IMR-90 (cell line): ENCODE data around the gene UNC119. TPM values are rescaled to one million over a fixed set of nuclear protein-coding genes. Genes with fewer than 3 reads are reported as not detected.
A peak's percentile ranks its signal among the peaks of the same experiment; 100 is the strongest.

Source experiments
- ATAC-seq: fragments of 200-7000 bp; cut with Tn5 transposase; 2 replicates; pipeline ENCODE4 v1.9.1; 2020; ENCODE audit warnings: low read depth, mild to moderate bottlenecking, moderate library complexity
- BruUV-seq: library from RNA; stranded (reverse); fragments of 400-500 nt; replicated peaks from 2 replicates; lab custom pipeline; 2021; lab: Mats Ljungman, UMichigan
- CTCF ChIA-PET: fragments of 300-600 bp; formaldehyde crosslinking; extraction: SDS; loops from one replicate; lab custom pipeline; 2021; ENCODE audit warnings: antibody characterized with exemption; lab: Yijun Ruan, JAX
- POLR2A ChIA-PET: fragments of 300-600 bp; sonication (Branson Sonifier 250); formaldehyde crosslinking; loops from one replicate; lab custom pipeline; 2022; ENCODE audit warnings: antibody characterized with exemption; ENCODE audit not compliant: unreplicated experiment; lab: Charles Lee
- DNase-seq: peaks from one replicate; pipeline ENCODE4 v3.0.0; 2013
- H2AFZ ChIP-seq: replicated peaks from 2 replicates; pipeline ENCODE3; 2013; ENCODE audit warnings: low read length, mild to moderate bottlenecking; ENCODE audit not compliant: poor library complexity
- H2AK5ac ChIP-seq: 2 replicates; pipeline ENCODE4 v1.6.1; 2013; ENCODE audit warnings: low read depth, low read length, inconsistent platforms
- H2AK9ac ChIP-seq: replicated peaks from 2 replicates; pipeline ENCODE3; 2013; ENCODE audit warnings: mild to moderate bottlenecking, low read depth, low read length, moderate library complexity; ENCODE audit not compliant: poor library complexity
- H2BK120ac ChIP-seq: 2 replicates; pipeline ENCODE4 v1.6.1; 2013; ENCODE audit warnings: low read depth, low read length, inconsistent platforms
- H2BK15ac ChIP-seq: 3 replicates; pipeline ENCODE4 v1.6.1; 2013; ENCODE audit warnings: low read depth, low read length, inconsistent platforms
- H2BK20ac ChIP-seq: 2 replicates; pipeline ENCODE4 v1.6.1; 2013; ENCODE audit warnings: low read depth, mild to moderate bottlenecking, inconsistent platforms, low read length, moderate library complexity
- H2BK5ac ChIP-seq: 2 replicates; pipeline ENCODE4 v1.6.1; 2013; ENCODE audit warnings: mild to moderate bottlenecking, low read depth, low read length, inconsistent platforms; ENCODE audit not compliant: poor library complexity, severe bottlenecking
- H3K14ac ChIP-seq: replicated peaks from 2 replicates; pipeline ENCODE4 v1.6.1; 2013; ENCODE audit warnings: low read depth, low read length, inconsistent platforms
- H3K18ac ChIP-seq: 2 replicates; pipeline ENCODE4 v1.6.1; 2013; ENCODE audit warnings: low read depth, low read length, control low read depth
- H3K23ac ChIP-seq: 2 replicates; pipeline ENCODE4 v1.6.1; 2013; ENCODE audit warnings: low read depth, low read length, inconsistent platforms
- H3K27ac ChIP-seq: 2 replicates; pipeline ENCODE4 v1.5.1; 2013; ENCODE audit warnings: mild to moderate bottlenecking, control low read depth, low read length; ENCODE audit not compliant: insufficient read depth
- H3K27me3 ChIP-seq: 2 replicates; pipeline ENCODE4 v1.6.1; 2013; ENCODE audit warnings: low read length; ENCODE audit not compliant: control insufficient read depth, insufficient read depth
- H3K36me3 ChIP-seq: 2 replicates; pipeline ENCODE4 v1.6.1; 2013; ENCODE audit warnings: low read length, mixed read lengths; ENCODE audit not compliant: control insufficient read depth, insufficient read depth
- H3K4ac ChIP-seq: 2 replicates; pipeline ENCODE4 v1.6.1; 2013; ENCODE audit warnings: low read depth, low read length, inconsistent platforms
- H3K4me1 ChIP-seq: 2 replicates; pipeline ENCODE4 v1.6.1; 2013; ENCODE audit warnings: low read length, mixed read lengths; ENCODE audit not compliant: control insufficient read depth, insufficient read depth
- H3K4me2 ChIP-seq: 2 replicates; pipeline ENCODE4 v1.6.1; 2013; ENCODE audit warnings: low read depth, mild to moderate bottlenecking, control low read depth, low read length, moderate library complexity
- H3K4me3 ChIP-seq: 2 replicates; pipeline ENCODE4 v1.5.1; 2013; ENCODE audit warnings: low read depth, mild to moderate bottlenecking, control low read depth, low read length, moderate library complexity; ENCODE audit not compliant: insufficient read depth
- H3K56ac ChIP-seq: 2 replicates; pipeline ENCODE4 v1.6.1; 2013; ENCODE audit warnings: low read length, inconsistent platforms; ENCODE audit not compliant: insufficient read depth; ENCODE audit errors: extremely low read depth
- H3K79me1 ChIP-seq, 2 experiments: 2 replicates each; pipeline ENCODE4 v1.6.1; 2013; ENCODE audit warnings: low read length in 2 of 2, inconsistent platforms in 1 of 2, low read depth in 1 of 2
- H3K9ac ChIP-seq: 2 replicates; pipeline ENCODE4 v1.6.1; 2013; ENCODE audit warnings: low read depth, low read length, control low read depth
- H3K9me1 ChIP-seq: 2 replicates; pipeline ENCODE4 v1.6.1; 2013; ENCODE audit warnings: low read length, inconsistent platforms; ENCODE audit not compliant: insufficient read depth
- H3K9me3 ChIP-seq: 2 replicates; pipeline ENCODE4 v1.6.1; 2013; ENCODE audit warnings: low read length; ENCODE audit not compliant: control insufficient read depth, insufficient read depth
- H4K20me1 ChIP-seq: 2 replicates; pipeline ENCODE4 v1.6.1; 2013; ENCODE audit warnings: low read length, inconsistent platforms; ENCODE audit not compliant: insufficient read depth
- H4K5ac ChIP-seq: 2 replicates; pipeline ENCODE4 v1.6.1; 2013; ENCODE audit warnings: mild to moderate bottlenecking, low read depth, low read length, control low read depth
- H4K8ac ChIP-seq, 2 experiments: 2 replicates each; pipeline ENCODE4 v1.6.1; 2013; ENCODE audit warnings: low read depth in 2 of 2, low read length in 2 of 2, control low read depth in 1 of 2, inconsistent platforms in 1 of 2
- H4K91ac ChIP-seq: 2 replicates; pipeline ENCODE4 v1.6.1; 2013; ENCODE audit warnings: low read depth, low read length, inconsistent platforms; ENCODE audit not compliant: insufficient read depth
- BHLHE40 ChIP-seq: fragments of 150-350 bp; IDR thresholded peaks from 2 replicates; pipeline ENCODE4 v1.6.1; 2016; ENCODE audit warnings: mild to moderate bottlenecking, low read depth, low read length
- CEBPB ChIP-seq: IDR thresholded peaks from 2 replicates; pipeline ENCODE4 v1.6.1; 2012; ENCODE audit warnings: low read depth, low read length, improper control_type of control experiment
- CTCF ChIP-seq: conservative IDR thresholded peaks from 2 replicates; pipeline ENCODE4 v1.5.1; 2012; ENCODE audit warnings: mild to moderate bottlenecking, low read depth, low read length, improper control_type of control experiment
- ELK1 ChIP-seq: fragments of 150-350 bp; IDR thresholded peaks from 2 replicates; pipeline ENCODE4 v1.6.1; 2016; ENCODE audit warnings: low read depth, mild to moderate bottlenecking, low read length, moderate library complexity, borderline replicate concordance
- MAFK ChIP-seq: IDR thresholded peaks from 2 replicates; pipeline ENCODE4 v1.6.1; 2012; ENCODE audit warnings: low read depth, low read length, improper control_type of control experiment
- RCOR1 ChIP-seq: IDR thresholded peaks from 2 replicates; pipeline ENCODE4 v1.6.1; 2012; ENCODE audit warnings: mild to moderate bottlenecking, low read length, improper control_type of control experiment; ENCODE audit not compliant: insufficient replicate concordance
- RFX5 ChIP-seq: IDR thresholded peaks from 2 replicates; pipeline ENCODE4 v1.8.0; 2012; ENCODE audit warnings: low read depth, mild to moderate bottlenecking, low read length, moderate library complexity
- USF2 ChIP-seq: fragments of 150-350 bp; IDR thresholded peaks from 2 replicates; pipeline ENCODE4 v1.6.1; 2017; ENCODE audit warnings: mild to moderate bottlenecking, antibody characterized with exemption, low read length, low read depth
- WGBS, 2 experiments: methylation state at CpG; one replicate each; pipeline versions ENCODE4 v1.1.5 to v1.1.7; 2013; ENCODE audit warnings: missing lambda C conversion rate in 2 of 2; ENCODE audit not compliant: insufficient read length in 1 of 2; ENCODE audit errors: extremely low coverage in 2 of 2; 5-methylcytosine and 5-hydroxymethylcytosine counted together
- dilution Hi-C: fragments of 300-500 bp; cut with HindIII; formaldehyde crosslinking; loops from one replicate; pipeline ENCODE4 v1.14.3; 2018; ENCODE audit warnings: low sequenced_read_pairs; ENCODE audit not compliant: unreplicated experiment
- in situ Hi-C: fragments of 300-500 bp; cut with MboI; formaldehyde crosslinking; loops from 3 replicates; pipeline ENCODE4 v1.14.3; 2019; ENCODE audit warnings: low sequenced_read_pairs, inconsistent platforms, mixed read lengths
- intact Hi-C: fragments of 100-400 bp; cut with micrococcal nuclease; formaldehyde crosslinking; loops from 2 replicates; pipeline ENCODE4 v1.10.0; 2022
- polyA plus RNA-seq, 3 experiments: library from polyadenylated mRNA; depleted of rRNA; stranded (reverse); fragments of >200 nt; gene quantifications; 2 replicates each; pipeline ENCODE4 v1.2.3, GENCODE V29; 2012; ENCODE audit warnings: low replicate concordance in 1 of 3
- total RNA-seq: library from RNA; depleted of rRNA; stranded (reverse); fragments of >200 nt; gene quantifications from 2 replicates; pipeline ENCODE4 v1.2.3, GENCODE V29; 2012

Gene UNC119
- total and polyA plus RNA-seq, 2 of the 4 experiments (the other 2 are of a cell fraction) = 22.4 to 57.4 TPM

- no peaks in the 10 kb centered on the region for H3K4me1 ChIP-seq
- no peaks in the 10 kb centered on the region for H3K27me3 ChIP-seq
- intact Hi-C loops = no loop called here
- H3K27ac ChIP-seq = no peak overlapping the region
- no peak overlapping the region for H3K14ac ChIP-seq
- ATAC-seq (no peak), DNase-seq (no peak)
- no peak overlapping the region for H3K23ac ChIP-seq
- no peak overlapping the region for H3K4ac ChIP-seq
- no peak overlapping the region for H2BK20ac ChIP-seq
- WGBS, 2 experiments = no CpG with 5 or more reads among the region's 2 CpGs
- H2BK120ac ChIP-seq = no peak overlapping the region
- no peaks in the 10 kb centered on the region for H3K9me1 ChIP-seq
- no peaks in the 10 kb centered on the region for H4K20me1 ChIP-seq
- in situ Hi-C loops = no loop called here
- H3K36me3 ChIP-seq = peaks cover 31% of the 10 kb centered on the region
- H3K4me3 ChIP-seq = no peak overlapping the region
- no peak overlapping the region for H2AK5ac ChIP-seq
- H3K4me2 ChIP-seq = no peak overlapping the region
- H3K9ac ChIP-seq = no peak overlapping the region
- no peak overlapping the region for H2BK15ac ChIP-seq
- CTCF ChIA-PET = no interaction called here
- no peak overlapping the region for H3K18ac ChIP-seq
- H2AK9ac ChIP-seq = no peak overlapping the region
- TF ChIP-seq MAFK = peak; percentile 54
- no peak for TF ChIP-seq CEBPB
- TF ChIP-seq CTCF = no peak
- TF ChIP-seq ELK1 = no peak
- TF ChIP-seq RFX5 = no peak
- no peak for TF ChIP-seq RCOR1
- TF ChIP-seq USF2 = no peak
- no peak for TF ChIP-seq BHLHE40
- peaks cover 3 to 10% of the 10 kb centered on the region in 2 experiments; a peak in 3 of 4 replicates for H3K79me1 ChIP-seq
- no peak overlapping the region for H4K8ac ChIP-seq
- no peak overlapping the region for H2BK5ac ChIP-seq
- H3K56ac ChIP-seq = no peak overlapping the region
- H2AFZ ChIP-seq = no peak overlapping the region
- no TSS peak for BruUV-seq
- no peaks in the 10 kb centered on the region for H3K9me3 ChIP-seq
- no peak overlapping the region for H4K5ac ChIP-seq
- POLR2A ChIA-PET = no interaction called here
- no peak overlapping the region for H4K91ac ChIP-seq
- dilution Hi-C loops = no loop called here
These were observed 30.1 kb upstream of the UNC119 start for GRCh38 chr17:28582513-28582912.
